ENCODE results near the gene MIOS. TPM values are rescaled to one million over a fixed set of nuclear protein-coding genes. Genes with fewer than 3 reads are reported as not detected.

The MIOS gene
- total RNA-seq, 6 experiments from 2014 or later, result 30.2 to 39.0 (median 35.1) TPM

DNA sequence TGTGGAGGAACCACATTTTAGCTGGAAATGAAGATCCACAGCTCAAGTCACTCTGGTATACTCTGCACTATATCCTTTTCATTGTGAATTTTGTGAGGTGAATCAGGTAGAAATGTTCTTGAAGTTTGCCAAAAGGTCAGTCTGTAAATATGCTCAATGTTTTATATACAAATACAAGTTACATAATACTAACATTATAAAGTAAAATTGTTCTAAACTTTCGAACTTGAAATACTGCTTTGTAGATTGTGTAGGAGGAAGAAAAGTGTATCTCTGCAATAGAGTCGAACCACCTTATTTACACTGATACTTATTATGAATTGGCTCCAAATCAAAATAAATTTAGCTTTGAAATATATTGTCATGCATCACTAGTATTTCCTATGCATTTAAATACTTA, 7.0 kb downstream of the MIOS start:
- Mint-ChIP-seq H3K4me3 (no peak overlapping the region), H3K36me3 (ENCODE audit: low read depth) (peaks cover 42% of the 10 kb centered on the region)
- TF ChIP-seq, protein P1, sequence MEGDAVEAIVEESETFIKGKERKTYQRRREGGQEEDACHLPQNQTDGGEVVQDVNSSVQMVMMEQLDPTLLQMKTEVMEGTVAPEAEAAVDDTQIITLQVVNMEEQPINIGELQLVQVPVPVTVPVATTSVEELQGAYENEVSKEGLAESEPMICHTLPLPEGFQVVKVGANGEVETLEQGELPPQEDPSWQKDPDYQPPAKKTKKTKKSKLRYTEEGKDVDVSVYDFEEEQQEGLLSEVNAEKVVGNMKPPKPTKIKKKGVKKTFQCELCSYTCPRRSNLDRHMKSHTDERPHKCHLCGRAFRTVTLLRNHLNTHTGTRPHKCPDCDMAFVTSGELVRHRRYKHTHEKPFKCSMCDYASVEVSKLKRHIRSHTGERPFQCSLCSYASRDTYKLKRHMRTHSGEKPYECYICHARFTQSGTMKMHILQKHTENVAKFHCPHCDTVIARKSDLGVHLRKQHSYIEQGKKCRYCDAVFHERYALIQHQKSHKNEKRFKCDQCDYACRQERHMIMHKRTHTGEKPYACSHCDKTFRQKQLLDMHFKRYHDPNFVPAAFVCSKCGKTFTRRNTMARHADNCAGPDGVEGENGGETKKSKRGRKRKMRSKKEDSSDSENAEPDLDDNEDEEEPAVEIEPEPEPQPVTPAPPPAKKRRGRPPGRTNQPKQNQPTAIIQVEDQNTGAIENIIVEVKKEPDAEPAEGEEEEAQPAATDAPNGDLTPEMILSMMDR (IDR thresholded peaks at IDR 0.05), result no peak

DNA sequence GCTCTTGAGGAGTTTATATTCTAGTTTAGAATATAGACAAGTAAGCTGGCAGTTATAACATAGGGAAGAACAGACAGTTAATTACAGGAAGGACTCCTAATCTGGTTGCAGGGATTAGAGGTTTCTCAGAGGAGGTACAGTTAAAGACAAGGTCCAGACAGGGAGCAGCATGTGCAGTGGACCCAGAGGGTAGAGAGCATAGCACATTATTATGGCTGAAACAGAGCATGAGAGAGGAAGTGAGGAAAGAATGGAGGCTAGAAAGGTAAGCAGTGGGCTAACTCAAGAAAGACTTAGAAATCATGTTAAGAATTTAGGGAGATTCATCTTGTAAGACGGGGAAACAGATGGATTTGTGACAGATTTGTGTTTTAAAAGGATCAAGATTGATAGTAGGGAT, 9.7 kb downstream of the MIOS start:
- Mint-ChIP-seq H3K4me1 (ENCODE audit: low read depth) (no peaks in the 10 kb centered on the region), H3K27me3 (ENCODE audit: insufficient read depth) (no peaks in the 10 kb centered on the region), H3K4me3 (no peak overlapping the region), H3K9me3 (no peaks in the 10 kb centered on the region), H3K36me3 (ENCODE audit: low read depth) (peaks cover 20% of the 10 kb centered on the region), H3K27ac (no peak overlapping the region)
- TF ChIP-seq, protein P1 (IDR thresholded peaks at IDR 0.05), result no peak
- no peak for DNase-seq

More for the DNA sequence above, 7.0 kb downstream of the MIOS start:
- Mint-ChIP-seq H3K27ac (no peak overlapping the region), H3K4me1 (ENCODE audit: low read depth) (peaks cover 18% of the 10 kb centered on the region), H3K27me3 (ENCODE audit: insufficient read depth) (no peaks in the 10 kb centered on the region), H3K9me3 (no peaks in the 10 kb centered on the region; the same call in 1 of the 2 replicates)
- no peak for DNase-seq

GRCh38 chr7:7577888-7578287, 11.2 kb downstream of the MIOS start:
- H3K27ac Mint-ChIP-seq, result no peak overlapping the region
- DNase-seq, result no peak
- H3K9me3 Mint-ChIP-seq, result no peaks in the 10 kb centered on the region
- TF ChIP-seq, protein P1 (IDR thresholded peaks at IDR 0.05), result no peak
- H3K4me1 Mint-ChIP-seq (ENCODE audit: low read depth), result no peaks in the 10 kb centered on the region
- no peak overlapping the region for H3K4me3 Mint-ChIP-seq
- H3K27me3 Mint-ChIP-seq (ENCODE audit: insufficient read depth), result no peaks in the 10 kb centered on the region
- H3K36me3 Mint-ChIP-seq (ENCODE audit: low read depth), result peaks cover 14% of the 10 kb centered on the region

DNA sequence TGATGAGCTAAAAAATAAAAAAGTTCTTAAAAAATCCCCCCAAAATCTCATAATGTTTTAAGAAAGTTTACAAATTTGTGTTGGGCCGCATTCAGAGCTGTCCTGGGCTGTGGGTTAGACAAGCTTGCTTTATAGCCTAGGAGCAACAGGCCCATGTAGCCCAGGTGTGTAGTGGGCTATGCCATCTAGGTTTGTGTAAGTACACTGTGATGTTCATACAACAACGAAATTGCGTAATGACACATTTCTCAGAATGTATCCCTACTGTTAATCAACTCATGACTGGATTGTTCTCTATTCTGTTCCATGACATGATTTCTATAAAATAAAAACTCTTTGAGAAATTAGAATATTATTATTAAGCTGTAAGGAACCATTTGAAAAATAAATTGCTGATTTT, 13.0 kb downstream of the MIOS start:
- DNase-seq, result no peak
- no peak overlapping the region for H3K27ac Mint-ChIP-seq
- H3K9me3 Mint-ChIP-seq, result no peaks in the 10 kb centered on the region
- no peaks in the 10 kb centered on the region for H3K36me3 Mint-ChIP-seq (ENCODE audit: low read depth)
- H3K27me3 Mint-ChIP-seq (ENCODE audit: insufficient read depth), result no peaks in the 10 kb centered on the region
- H3K4me3 Mint-ChIP-seq, result no peak overlapping the region
- no peaks in the 10 kb centered on the region for H3K4me1 Mint-ChIP-seq (ENCODE audit: low read depth)
- TF ChIP-seq, protein P1 (IDR thresholded peaks at IDR 0.05), result no peak

GRCh38 chr7:7581531-7582179, 15.0 kb downstream of the MIOS start:
- DNase-seq, result no peak
- TF ChIP-seq, protein P1 (IDR thresholded peaks at IDR 0.05), result no peak
- no peak overlapping the region for H3K4me3 Mint-ChIP-seq
- no peaks in the 10 kb centered on the region for H3K4me1 Mint-ChIP-seq (ENCODE audit: low read depth)
- no peak overlapping the region for H3K27ac Mint-ChIP-seq
- H3K9me3 Mint-ChIP-seq, result no peaks in the 10 kb centered on the region
- H3K27me3 Mint-ChIP-seq (ENCODE audit: insufficient read depth), result no peaks in the 10 kb centered on the region
- no peaks in the 10 kb centered on the region for H3K36me3 Mint-ChIP-seq (ENCODE audit: low read depth)
